Ishikawa (cell line): ENCODE results near the gene SERGEF.

Source experiments
- CEBPB ChIP-seq: IDR thresholded peaks from 2 replicates; pipeline ENCODE4 v1.6.1; 2012
- CREB1 ChIP-seq: IDR thresholded peaks from 2 replicates; pipeline ENCODE4 v1.6.1; 2012; ENCODE audit warnings: low read depth
- EP300 ChIP-seq: IDR thresholded peaks from 2 replicates; pipeline ENCODE4 v1.6.1; 2012; ENCODE audit warnings: borderline replicate concordance
- FOXM1 ChIP-seq: IDR thresholded peaks from 2 replicates; pipeline ENCODE4 v1.6.1; 2012; ENCODE audit warnings: low read depth, borderline replicate concordance
- RAD21 ChIP-seq: IDR thresholded peaks from 2 replicates; pipeline ENCODE4 v1.6.1; 2012; ENCODE audit warnings: low read depth
- TCF12 ChIP-seq: IDR thresholded peaks from 2 replicates; pipeline ENCODE4 v1.6.1; 2012; ENCODE audit warnings: low read depth
- TEAD4 ChIP-seq: IDR thresholded peaks from 2 replicates; pipeline ENCODE4 v1.6.1; 2012
- YY1 ChIP-seq: IDR thresholded peaks from 2 replicates; pipeline ENCODE4 v1.6.1; 2012; ENCODE audit warnings: low read depth
- TF ChIP-seq, protein P1 (sequence below): IDR thresholded peaks from 2 replicates; pipeline ENCODE4 v1.6.1; 2012
- TF ChIP-seq, protein P2 (sequence below): IDR thresholded peaks from 2 replicates; pipeline ENCODE4 v1.6.1; 2012; ENCODE audit warnings: low read depth, mild to moderate bottlenecking
- TF ChIP-seq, protein P3 (sequence below): IDR thresholded peaks from 2 replicates; pipeline ENCODE4 v1.6.1; 2012

DNA sequence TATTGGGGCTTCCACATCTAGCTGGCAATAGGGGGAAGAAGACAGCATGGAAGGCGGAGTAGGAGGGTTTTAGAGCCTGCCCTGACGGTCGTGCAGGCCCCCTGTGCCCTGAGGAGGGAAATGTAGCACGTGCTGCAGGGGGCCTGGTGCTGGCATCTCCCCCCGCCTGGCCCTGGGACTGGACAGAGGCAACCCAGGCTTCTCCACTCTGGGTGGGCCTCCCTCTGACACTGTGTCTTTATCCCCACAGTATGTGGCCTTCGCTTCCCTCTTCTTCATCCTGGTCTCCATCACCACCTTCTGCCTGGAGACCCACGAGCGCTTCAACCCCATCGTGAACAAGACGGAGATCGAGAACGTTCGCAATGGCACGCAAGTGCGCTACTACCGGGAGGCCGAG lies 241.4 kb downstream of the SERGEF start:
- TF ChIP-seq FOXM1 (no peak), EP300 (no peak), YY1 (no peak), TEAD4 (no peak), CREB1 (no peak), RAD21 (no peak), TCF12 (no peak), CEBPB (no peak)
- TF ChIP-seq, protein P1, sequence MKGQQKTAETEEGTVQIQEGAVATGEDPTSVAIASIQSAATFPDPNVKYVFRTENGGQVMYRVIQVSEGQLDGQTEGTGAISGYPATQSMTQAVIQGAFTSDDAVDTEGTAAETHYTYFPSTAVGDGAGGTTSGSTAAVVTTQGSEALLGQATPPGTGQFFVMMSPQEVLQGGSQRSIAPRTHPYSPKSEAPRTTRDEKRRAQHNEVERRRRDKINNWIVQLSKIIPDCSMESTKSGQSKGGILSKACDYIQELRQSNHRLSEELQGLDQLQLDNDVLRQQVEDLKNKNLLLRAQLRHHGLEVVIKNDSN, result no peak
- TF ChIP-seq, protein P2, sequence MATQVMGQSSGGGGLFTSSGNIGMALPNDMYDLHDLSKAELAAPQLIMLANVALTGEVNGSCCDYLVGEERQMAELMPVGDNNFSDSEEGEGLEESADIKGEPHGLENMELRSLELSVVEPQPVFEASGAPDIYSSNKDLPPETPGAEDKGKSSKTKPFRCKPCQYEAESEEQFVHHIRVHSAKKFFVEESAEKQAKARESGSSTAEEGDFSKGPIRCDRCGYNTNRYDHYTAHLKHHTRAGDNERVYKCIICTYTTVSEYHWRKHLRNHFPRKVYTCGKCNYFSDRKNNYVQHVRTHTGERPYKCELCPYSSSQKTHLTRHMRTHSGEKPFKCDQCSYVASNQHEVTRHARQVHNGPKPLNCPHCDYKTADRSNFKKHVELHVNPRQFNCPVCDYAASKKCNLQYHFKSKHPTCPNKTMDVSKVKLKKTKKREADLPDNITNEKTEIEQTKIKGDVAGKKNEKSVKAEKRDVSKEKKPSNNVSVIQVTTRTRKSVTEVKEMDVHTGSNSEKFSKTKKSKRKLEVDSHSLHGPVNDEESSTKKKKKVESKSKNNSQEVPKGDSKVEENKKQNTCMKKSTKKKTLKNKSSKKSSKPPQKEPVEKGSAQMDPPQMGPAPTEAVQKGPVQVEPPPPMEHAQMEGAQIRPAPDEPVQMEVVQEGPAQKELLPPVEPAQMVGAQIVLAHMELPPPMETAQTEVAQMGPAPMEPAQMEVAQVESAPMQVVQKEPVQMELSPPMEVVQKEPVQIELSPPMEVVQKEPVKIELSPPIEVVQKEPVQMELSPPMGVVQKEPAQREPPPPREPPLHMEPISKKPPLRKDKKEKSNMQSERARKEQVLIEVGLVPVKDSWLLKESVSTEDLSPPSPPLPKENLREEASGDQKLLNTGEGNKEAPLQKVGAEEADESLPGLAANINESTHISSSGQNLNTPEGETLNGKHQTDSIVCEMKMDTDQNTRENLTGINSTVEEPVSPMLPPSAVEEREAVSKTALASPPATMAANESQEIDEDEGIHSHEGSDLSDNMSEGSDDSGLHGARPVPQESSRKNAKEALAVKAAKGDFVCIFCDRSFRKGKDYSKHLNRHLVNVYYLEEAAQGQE, result no peak
- TF ChIP-seq, protein P3, sequence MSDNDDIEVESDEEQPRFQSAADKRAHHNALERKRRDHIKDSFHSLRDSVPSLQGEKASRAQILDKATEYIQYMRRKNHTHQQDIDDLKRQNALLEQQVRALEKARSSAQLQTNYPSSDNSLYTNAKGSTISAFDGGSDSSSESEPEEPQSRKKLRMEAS, result no peak
